ENCODE data around the gene LPP. TPM values are rescaled to one million over a fixed set of nuclear protein-coding genes. Genes with fewer than 3 reads are reported as not detected.

The LPP gene
- total and polyA plus RNA-seq, 4 donors = 11.1 to 219 (median 66.5) TPM

GRCh38 chr3:188353426-188353825 is 199.5 kb downstream of the LPP start:
- H3K27ac ChIP-seq (ENCODE audit: low read depth in 1 of 2, low read length in 1 of 2) = no peak overlapping the region
- no peaks in the 10 kb centered on the region for H3K9me3 ChIP-seq (ENCODE audit: control insufficient read depth in 4 of 4, insufficient read depth in 3 of 4, low read length in 3 of 4)
- WGBS, 2 donors = 41 to 77% methylated on average over 1 of the region's 1 CpG
- TF ChIP-seq, protein P1, sequence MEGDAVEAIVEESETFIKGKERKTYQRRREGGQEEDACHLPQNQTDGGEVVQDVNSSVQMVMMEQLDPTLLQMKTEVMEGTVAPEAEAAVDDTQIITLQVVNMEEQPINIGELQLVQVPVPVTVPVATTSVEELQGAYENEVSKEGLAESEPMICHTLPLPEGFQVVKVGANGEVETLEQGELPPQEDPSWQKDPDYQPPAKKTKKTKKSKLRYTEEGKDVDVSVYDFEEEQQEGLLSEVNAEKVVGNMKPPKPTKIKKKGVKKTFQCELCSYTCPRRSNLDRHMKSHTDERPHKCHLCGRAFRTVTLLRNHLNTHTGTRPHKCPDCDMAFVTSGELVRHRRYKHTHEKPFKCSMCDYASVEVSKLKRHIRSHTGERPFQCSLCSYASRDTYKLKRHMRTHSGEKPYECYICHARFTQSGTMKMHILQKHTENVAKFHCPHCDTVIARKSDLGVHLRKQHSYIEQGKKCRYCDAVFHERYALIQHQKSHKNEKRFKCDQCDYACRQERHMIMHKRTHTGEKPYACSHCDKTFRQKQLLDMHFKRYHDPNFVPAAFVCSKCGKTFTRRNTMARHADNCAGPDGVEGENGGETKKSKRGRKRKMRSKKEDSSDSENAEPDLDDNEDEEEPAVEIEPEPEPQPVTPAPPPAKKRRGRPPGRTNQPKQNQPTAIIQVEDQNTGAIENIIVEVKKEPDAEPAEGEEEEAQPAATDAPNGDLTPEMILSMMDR (IDR thresholded peaks at IDR 0.05; ENCODE audit: control extremely low read depth, extremely low read depth) = no peak
- H3K9ac ChIP-seq (ENCODE audit: insufficient read depth in 1 of 2, low read length in 2 of 2) = no peak overlapping the region
- no peaks in the 10 kb centered on the region for H3K27me3 ChIP-seq (ENCODE audit: control insufficient read depth in 3 of 3, insufficient read depth in 3 of 3, low read length in 2 of 3)
- ATAC-seq (ENCODE audit: insufficient read depth, low FRiP score) (no peak), DNase-seq (no peak)
- peaks cover 4 to 18% (median 8%) of the 10 kb centered on the region in 5 donors for H3K4me1 ChIP-seq (ENCODE audit: control insufficient read depth in 5 of 5, insufficient read depth in 5 of 5, low read length in 5 of 5)
- H3K4me3 ChIP-seq = no peak overlapping the region
- no peaks in the 10 kb centered on the region for H3K36me3 ChIP-seq (ENCODE audit: control insufficient read depth in 4 of 4, insufficient read depth in 4 of 4, low read length in 4 of 4)

GRCh38 chr3:188358787-188359493 is 205.0 kb downstream of the LPP start:
- Histone ChIP-seq H3K9ac (ENCODE audit: insufficient read depth in 1 of 2, low read length in 2 of 2) (no peak overlapping the region), H3K4me3 (no peak overlapping the region), H3K9me3 (ENCODE audit: control insufficient read depth in 4 of 4, insufficient read depth in 3 of 4, low read length in 3 of 4) (no peaks in the 10 kb centered on the region), H3K27ac (ENCODE audit: low read depth in 1 of 2, low read length in 1 of 2) (no peak overlapping the region), H3K27me3 (ENCODE audit: control insufficient read depth in 3 of 3, insufficient read depth in 3 of 3, low read length in 2 of 3) (no peaks in the 10 kb centered on the region), H3K4me1 (ENCODE audit: control insufficient read depth in 5 of 5, insufficient read depth in 5 of 5, low read length in 5 of 5) (peaks cover 0 to 21% (median 0%) of the 10 kb centered on the region in 5 donors), H3K36me3 (ENCODE audit: control insufficient read depth in 4 of 4, insufficient read depth in 4 of 4, low read length in 4 of 4) (peaks cover 0 to 1% (median 0%) of the 10 kb centered on the region in 4 donors)
- WGBS, 2 donors = 54 to 59% methylated on average over 10 of the region's 10 CpGs
- ATAC-seq (ENCODE audit: insufficient read depth, low FRiP score) = no peak
- TF ChIP-seq, protein P1 (IDR thresholded peaks at IDR 0.05; ENCODE audit: control extremely low read depth, extremely low read depth) = no peak
- DNase-seq = no peak

DNA sequence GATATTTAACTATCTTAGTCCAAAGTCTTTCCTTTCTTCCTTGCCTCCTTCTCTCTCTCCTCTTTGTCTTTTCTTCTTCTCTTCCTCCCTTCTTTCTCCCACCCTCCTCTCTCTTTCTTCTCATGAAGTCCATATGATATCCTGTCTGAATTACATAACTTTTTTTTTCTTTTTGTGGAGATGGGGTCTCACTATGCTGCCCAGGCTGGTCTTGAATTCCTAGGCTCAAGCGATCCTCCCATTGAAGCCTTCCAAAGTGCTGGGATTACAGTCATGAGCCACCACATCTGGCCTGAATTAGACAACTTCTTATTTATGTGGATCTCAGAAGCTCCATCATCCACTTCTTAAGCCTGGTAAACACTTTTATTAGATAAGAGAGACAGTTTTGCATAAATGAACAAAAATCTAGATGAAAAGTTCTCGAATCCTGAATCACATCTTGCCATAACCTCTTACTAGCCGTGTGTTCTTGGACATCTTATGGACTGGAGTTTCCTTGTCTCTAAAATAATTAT is 206.5 kb downstream of the LPP start:
- Histone ChIP-seq H3K9me3 (ENCODE audit: control insufficient read depth in 4 of 4, insufficient read depth in 3 of 4, low read length in 3 of 4) (no peaks in the 10 kb centered on the region), H3K4me1 (ENCODE audit: control insufficient read depth in 5 of 5, insufficient read depth in 5 of 5, low read length in 5 of 5) (peaks cover 0 to 31% (median 0%) of the 10 kb centered on the region in 5 donors), H3K36me3 (ENCODE audit: control insufficient read depth in 4 of 4, insufficient read depth in 4 of 4, low read length in 4 of 4) (peaks cover 0 to 1% (median 0%) of the 10 kb centered on the region in 4 donors), H3K27ac (ENCODE audit: low read depth in 1 of 2, low read length in 1 of 2) (no peak overlapping the region), H3K9ac (ENCODE audit: insufficient read depth in 1 of 2, low read length in 2 of 2) (no peak overlapping the region), H3K27me3 (ENCODE audit: control insufficient read depth in 3 of 3, insufficient read depth in 3 of 3, low read length in 2 of 3) (no peaks in the 10 kb centered on the region), H3K4me3 (no peak overlapping the region)
- WGBS, 2 donors = 97 to 98% methylated on average over 3 of the region's 3 CpGs
- ATAC-seq (ENCODE audit: insufficient read depth, low FRiP score) (no peak), DNase-seq (no peak)
- TF ChIP-seq, protein P1 (IDR thresholded peaks at IDR 0.05; ENCODE audit: control extremely low read depth, extremely low read depth) = no peak
